ENCODE data around the gene SCARF1.

- TF ChIP-seq CTCF (IDR thresholded peaks at IDR 0.05) (no peak), POLR2A (IDR thresholded peaks at IDR 0.05) (no peak)
Measured at GRCh38 chr17:1588821-1589585, 56.5 kb downstream of the SCARF1 start.

Measured in ovary (tissue), 3 donors.